Activated CD8-positive, alpha-beta memory T cell treated with anti-CD3 and anti-CD28 coated beads for 4 hours (primary cell): Measurements from ENCODE around the gene ZBTB47.

Source experiments
- DNase-seq, 2 donors: peaks; one replicate each; pipeline ENCODE4 v3.0.0-alpha.2; 2020; ENCODE audit warnings: low read depth in 2 of 2

Gene ZBTB47

DNA sequence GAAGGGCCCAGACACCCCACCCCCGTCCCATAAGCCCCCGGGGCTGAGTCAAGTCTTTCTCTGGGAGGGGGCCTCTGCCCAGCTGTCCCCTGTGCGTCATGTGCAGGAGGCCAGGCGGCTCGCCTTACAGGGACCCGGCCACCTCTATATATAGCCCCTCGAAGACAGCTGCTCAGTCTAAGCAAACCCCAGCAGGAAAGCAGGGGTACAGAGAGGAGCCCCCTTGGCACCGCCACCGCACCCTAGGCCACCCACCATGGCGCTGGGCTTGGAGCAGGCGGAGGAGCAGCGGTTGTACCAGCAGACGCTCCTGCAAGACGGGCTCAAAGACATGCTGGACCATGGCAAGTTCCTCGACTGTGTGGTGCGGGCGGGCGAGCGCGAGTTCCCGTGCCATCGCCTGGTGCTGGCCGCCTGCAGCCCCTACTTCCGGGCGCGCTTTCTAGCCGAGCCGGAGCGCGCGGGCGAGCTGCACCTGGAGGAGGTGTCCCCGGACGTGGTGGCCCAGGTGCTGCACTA is 31.9 kb downstream of the ZBTB47 start, which contains the start of gene KLHL40:
KLHL40 (plus strand) TSS at position 175 of the 519 bp plus-strand sequence; CDS start at position 257, 82 bp downstream.
- DNase-seq = no peak

GRCh38 chr3:42685891-42686820 is 32.7 kb downstream of the ZBTB47 start:
- no peak for DNase-seq

DNA sequence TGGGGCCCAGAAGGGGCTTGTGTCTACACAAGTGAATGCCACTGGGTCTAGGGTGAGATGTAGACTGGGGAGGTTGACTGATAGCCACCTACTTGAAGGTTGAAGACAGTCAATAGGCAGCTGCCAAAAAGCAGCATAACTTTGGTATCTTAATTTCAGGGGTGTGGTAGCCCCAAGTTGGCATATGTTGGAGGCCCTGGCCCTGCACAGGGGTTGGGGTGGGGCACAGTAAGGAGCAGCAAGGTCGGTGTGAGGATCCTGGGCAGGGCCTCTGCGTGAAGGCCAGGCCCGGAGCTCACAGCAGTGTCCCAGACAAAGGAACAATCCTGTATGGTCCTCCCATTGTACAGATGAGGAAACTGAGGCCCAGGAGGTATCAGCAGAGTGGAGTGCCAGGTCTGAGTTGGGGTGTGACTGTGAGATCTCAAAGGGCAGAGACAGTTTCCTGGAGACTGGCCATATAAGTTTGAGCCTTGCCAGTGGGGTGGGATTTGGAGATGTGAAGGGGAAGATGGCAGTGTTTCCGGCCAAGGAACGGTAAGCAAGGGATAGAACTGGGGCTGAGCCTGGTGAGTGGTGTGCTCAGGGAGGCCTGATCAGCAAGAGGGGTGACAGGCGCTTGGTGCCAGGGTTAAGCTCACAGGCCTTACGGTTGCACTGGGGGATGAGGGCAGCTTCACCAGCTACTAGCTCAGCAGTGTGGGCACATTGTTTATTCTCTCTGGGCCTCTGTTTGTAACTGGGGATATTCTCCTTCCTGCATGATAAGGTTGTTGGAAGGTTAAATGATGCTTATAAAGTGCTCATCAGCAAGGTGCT is 33.5 kb downstream of the ZBTB47 start:
- DNase-seq = no peak

DNA sequence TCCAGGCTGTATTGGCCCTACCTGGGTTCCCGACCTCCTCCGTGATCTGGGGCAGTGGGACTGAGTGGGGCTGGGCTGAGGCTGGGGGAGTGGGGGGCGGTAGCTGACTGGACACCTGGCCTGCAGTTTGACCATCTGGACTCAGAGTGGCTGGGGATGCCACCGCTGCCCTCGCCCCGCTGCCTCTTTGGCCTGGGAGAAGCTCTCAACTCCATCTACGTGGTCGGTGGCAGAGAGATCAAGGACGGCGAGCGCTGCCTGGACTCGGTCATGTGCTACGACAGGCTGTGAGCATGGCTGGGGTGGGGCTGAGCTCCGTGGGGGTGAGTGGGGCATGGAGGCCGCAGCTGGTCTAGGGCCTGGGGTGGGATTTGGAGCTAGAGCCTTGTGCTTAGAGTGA is 34.5 kb downstream of the ZBTB47 start:
- no peak for DNase-seq

GRCh38 chr3:42688487-42689420 is 35.3 kb downstream of the ZBTB47 start:
- no peak for DNase-seq

GRCh38 chr3:42689421-42690014 is 36.0 kb downstream of the ZBTB47 start:
- DNase-seq = no peak

DNA sequence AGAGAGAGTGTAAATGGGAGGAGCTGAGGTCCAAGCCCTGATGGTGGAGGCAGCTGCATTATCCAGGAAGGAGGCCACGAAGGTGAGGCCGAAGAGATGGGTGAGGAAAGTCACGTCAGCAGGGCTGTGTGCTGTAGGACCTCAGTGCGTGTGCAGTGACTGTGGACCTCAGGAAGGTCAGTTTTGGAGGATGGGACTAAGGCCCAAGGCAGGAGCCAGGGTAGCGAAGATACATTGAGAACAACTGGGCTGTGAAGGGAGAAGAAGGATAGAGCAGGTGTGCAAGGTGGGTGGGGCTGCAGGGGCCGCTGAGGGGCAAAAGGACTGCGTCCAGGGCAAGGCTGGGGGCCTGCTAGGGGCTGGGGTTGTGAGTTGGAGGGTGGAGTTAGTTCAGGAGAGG is 36.7 kb downstream of the ZBTB47 start:
- no peak for DNase-seq

DNA sequence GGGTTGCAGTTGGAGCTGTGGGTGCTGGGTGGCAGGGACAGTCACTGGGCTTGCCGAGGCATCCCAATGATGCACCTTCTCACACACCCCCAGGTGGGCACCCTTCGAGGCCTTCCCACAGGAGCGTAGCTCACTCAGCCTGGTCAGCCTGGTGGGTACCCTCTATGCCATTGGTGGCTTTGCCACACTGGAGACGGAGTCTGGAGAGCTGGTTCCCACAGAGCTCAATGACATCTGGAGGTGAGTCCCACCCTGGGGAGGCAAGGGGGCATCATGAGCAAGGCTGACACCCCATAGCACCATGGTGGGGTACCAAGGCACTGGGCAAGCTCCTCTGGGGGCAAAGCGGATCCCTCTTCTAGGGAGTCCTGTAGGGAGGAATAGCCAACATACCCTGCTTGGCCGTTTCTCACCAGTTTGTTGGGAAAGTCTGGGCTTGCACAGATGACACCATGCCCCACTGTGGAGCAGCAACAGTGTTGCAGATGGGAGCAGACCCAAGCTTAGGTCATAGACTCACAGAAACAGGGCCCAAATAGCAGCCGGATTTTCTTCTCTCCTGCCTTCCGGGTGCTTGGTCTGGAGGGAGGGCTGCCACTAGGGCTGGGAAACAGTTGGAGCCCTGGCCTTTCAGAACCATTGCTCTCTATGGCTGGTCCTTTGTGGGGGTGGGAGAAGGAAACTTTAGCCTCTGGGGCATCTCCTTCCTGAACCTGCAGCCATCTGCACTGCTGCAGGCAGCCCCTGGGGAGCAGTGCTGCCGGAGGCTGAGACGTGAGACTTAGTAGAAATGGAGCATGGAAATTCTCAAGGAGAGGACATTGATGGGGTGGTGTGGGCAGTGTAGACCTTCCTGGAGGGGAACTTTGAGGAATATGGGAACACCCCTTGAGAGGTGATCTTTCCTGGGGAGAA is 37.5 kb downstream of the ZBTB47 start:
- no peak for DNase-seq

DNA sequence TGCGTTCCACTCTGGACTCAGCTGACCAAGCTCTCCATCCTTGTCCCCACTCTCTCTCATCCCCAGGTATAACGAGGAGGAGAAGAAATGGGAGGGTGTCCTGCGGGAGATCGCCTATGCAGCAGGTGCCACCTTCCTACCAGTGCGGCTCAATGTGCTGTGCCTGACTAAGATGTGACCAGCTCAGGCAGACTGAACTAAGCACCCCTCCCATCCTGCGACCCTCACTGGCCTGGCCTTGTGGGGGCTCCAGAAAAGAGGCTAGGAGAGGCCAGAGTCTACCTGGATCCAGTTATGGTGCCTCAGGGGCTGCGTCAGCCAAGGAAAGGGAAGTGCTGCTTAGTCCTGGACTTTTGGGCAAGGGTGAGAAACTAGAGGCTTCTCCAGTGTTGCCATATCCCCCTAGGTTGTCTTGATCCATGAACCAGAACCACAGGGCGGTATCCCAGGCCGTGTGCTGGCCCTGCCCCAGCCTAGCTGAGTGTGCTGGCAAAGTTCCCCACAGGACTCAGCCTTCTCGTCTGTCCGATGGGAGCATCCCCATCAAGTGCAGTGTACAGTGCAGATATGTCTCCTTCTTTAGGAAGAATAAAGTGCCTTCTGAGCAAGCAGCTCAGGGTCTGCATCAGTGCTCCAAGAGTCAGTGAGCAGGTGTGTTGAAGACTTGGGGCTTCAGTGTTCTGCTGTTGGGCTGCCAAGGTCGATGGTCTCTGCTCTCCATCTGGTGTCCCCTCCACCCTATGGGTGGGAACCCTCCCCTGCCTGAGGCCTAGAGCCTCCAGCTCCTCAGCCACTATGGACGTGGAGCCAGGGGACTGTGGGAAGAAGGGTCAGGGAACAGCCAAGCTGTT is 38.5 kb downstream of the ZBTB47 start:
- DNase-seq = no peak

DNA sequence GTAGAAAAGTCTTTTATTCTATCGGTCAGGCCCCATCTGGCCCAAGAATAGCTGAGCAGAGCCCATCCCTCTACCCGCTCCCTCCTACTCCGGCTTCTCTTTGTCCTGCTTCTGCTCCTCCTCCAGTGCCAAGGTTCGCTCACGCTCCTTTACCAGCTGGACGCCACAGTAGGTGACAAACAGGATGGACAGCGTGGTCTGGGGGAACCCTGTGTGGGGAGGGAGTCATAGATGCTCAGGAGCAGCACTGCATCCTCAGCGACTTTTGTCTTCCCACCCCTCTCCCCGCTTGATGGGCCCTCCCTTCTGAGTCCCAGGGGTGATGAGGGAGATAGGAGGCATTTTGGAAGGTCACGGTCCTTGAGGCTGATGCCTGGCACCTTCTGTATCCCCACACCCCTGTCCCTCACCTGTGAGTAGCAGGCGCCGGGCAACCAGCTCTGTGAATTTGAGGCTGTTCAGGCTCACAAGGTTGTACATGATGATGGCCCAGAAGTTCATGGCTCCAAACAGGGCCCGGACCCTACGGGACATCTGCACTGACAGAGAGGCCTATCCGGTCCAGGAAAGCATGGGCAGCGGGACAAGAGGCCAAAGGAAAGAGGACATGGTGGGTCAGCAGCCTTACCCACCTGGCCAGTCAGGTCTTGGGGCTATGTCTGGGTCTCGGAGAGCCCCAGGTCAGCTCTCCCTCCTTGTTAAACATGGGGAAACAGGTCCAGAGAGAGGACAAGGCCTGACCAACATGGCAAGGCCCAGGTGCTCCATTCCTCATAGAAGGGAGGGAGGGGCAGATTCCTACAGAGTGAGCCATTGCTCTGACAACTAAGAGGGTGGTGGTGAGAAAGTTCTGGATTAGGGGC is 39.4 kb downstream of the ZBTB47 start:
- no peak for DNase-seq

GRCh38 chr3:42693530-42693930 is 40.0 kb downstream of the ZBTB47 start:
- DNase-seq = no peak

GRCh38 chr3:42694366-42694765 is 40.9 kb downstream of the ZBTB47 start:
- DNase-seq = no peak

- DNase-seq = no peak
These were observed 43.1 kb downstream of the ZBTB47 start for GRCh38 chr3:42696356-42697288.

DNA sequence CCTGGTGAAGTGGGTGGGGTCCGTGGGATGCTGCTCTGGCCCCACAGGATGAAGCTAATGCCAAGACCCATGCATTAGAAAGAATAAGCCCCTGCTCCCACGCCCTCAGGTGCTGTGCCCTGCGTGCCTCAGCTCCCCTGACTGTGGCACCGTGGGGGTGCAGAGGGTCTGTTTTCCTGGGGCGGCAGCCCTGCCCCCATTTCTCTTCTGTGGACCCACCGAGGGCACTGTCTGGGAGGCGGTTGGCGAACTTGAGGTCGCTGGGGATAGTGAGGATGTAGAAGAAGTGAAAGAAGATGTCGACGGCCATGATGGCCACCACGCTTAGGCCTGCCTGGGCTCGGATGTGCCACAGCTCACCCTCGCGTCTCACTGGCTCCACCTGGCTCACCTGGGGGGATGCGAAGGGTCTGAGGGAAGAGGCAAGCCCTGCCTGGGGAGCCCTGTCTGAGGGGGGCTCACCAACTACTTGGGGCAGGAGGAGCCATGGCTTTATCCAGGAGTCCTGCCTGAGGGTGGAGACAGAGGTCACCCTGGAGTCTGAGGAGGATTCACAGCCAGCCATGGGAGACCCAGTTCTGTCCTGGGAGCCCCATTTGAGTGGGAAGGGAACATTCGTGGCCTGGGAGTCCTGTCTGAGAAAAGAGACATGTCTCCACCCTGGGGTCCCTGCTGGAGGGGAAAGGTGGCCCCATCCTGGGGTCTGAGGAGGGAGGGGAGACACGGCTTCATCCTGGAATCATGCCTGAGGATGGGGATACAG is 44.0 kb downstream of the ZBTB47 start:
- DNase-seq = no peak

DNA sequence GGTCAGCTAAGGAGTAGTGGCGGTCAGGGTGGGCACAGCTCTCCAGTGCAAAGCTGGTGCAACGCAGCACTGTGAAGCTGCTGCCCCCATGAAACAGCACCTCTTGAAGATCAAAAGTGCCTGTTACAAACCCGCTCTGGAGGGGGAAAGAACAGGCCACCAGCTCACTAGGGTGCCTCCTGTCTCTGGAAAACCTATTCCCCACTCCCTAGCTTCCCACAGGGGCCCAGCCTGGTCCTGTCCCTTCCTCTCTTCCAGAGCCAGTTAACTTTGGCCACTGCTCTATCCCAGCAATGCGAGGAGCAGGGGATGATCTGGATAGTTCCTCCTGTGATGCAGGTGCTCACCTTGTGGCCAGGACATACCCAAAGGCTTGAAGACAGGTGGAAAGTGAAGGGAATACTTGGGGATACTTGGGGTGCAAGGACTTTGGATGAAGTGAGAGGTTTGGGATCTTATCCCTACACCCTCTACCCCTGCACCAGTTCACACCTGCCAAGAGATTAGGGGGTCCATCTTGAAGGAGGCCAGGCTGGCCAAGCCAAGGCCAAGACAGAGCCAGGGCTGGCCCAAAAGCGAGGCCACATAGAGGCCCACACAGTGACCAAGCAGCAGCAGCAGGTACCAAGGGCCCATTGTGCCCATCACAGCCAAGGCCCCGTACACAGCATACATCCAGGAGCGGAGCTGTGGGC is 44.9 kb downstream of the ZBTB47 start:
- no peak for DNase-seq

DNA sequence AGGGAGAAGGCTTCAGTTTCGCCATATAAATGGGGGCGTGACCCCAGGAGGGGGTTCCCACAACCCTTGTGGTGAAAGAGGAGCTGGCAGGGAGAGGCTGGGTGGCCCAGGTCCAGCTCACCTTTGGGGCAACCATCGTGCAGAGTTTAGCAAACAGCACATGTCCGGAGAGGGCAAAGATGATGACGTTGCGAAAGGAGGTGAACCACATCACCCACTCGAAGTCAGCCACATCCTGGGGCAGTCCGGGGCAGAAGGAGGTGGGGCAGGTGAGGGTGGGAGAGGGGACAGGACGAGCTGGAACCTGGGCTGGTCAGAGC is 45.4 kb downstream of the ZBTB47 start:
- no peak for DNase-seq
